ENCODE results near the gene DNAJB4.

DNAJB4 gene

DNA sequence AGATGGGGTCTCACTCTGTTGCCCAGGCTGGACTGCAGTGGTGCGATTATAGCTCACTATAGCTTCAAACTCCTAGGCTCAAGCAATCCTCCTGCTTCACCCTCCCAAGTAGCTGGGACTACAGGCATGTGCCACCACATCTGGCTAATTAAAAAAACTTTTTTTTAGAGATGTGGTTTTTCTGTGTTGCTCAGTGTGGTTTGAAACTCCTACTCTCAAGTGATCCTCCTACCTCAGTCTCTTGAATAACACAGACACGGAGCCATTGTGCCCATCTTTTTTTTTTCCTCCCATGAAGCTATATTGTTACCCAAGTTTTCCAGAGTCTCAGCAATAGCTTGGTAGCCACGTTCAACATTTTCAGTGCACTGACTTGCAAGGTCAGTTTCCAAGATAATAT is 43.7 kb downstream of the DNAJB4 start:
- H3K27ac ChIP-seq = no peak overlapping the region
- TF ChIP-seq CTCF (IDR thresholded peaks at IDR 0.05; ENCODE audit: low read depth, low read length) = no peak
- no peak overlapping the region for H3K4me3 ChIP-seq (ENCODE audit: low read depth, low read length)
- no peaks in the 10 kb centered on the region for H3K27me3 ChIP-seq (ENCODE audit: insufficient read depth, low read depth, severe bottlenecking)
- no peaks in the 10 kb centered on the region for H3K9me3 ChIP-seq (ENCODE audit: severe bottlenecking)
- DNase-seq = no peak
- H3K36me3 ChIP-seq = no peaks in the 10 kb centered on the region

DNA sequence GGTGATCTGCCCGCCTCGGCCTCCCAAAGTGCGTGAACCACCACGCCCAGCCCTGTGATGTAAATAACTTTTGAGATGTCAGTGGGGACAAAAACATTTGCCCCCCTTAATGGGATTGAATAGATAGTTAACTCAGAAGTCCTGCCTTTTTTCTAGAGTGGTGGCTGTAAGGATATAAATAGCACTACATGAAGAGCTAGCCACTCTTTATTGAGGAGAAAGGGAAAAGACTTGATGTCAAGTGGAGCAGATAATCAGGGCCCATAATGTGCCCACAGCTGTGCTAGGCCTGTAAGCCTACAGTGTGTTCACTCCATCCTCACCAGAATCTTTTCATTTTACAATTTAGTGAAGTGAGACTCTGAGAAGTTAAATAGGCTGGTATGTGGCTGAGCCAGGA is 44.7 kb downstream of the DNAJB4 start:
- Histone ChIP-seq H3K27ac (no peak overlapping the region), H3K36me3 (no peaks in the 10 kb centered on the region), H3K9me3 (ENCODE audit: severe bottlenecking) (no peaks in the 10 kb centered on the region), H3K27me3 (ENCODE audit: insufficient read depth, low read depth, severe bottlenecking) (no peaks in the 10 kb centered on the region), H3K4me3 (ENCODE audit: low read depth, low read length) (no peak overlapping the region)
- no peak for TF ChIP-seq CTCF (IDR thresholded peaks at IDR 0.05; ENCODE audit: low read depth, low read length)
- DNase-seq = no peak

DNA sequence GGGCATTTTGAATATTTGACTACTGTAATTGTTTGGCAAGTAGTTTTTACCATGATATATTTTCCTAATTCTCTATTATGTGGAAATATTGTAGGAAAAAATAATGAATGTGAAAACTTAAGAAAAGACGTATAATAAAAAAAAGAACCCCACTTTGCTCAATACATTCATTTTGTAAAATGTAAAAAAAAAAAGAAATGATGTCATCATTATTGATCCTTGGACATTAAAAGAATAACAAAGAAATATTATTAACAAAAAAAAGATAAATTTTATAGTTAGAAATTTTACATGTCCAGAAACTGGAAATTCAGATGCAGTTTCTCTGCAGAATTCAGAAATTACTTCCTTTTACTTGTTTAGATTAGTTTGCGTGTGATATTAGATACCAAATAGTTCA is 46.3 kb downstream of the DNAJB4 start:
- no peak for DNase-seq
- H3K4me3 ChIP-seq (ENCODE audit: low read depth, low read length) = no peak overlapping the region
- no peaks in the 10 kb centered on the region for H3K9me3 ChIP-seq (ENCODE audit: severe bottlenecking)
- no peak for TF ChIP-seq CTCF (IDR thresholded peaks at IDR 0.05; ENCODE audit: low read depth, low read length)
- H3K36me3 ChIP-seq = no peaks in the 10 kb centered on the region
- H3K27me3 ChIP-seq (ENCODE audit: insufficient read depth, low read depth, severe bottlenecking) = no peaks in the 10 kb centered on the region
- no peak overlapping the region for H3K27ac ChIP-seq

GRCh38 chr1:78052685-78053405 is 48.1 kb downstream of the DNAJB4 start:
- Histone ChIP-seq H3K4me3 (ENCODE audit: low read depth, low read length) (no peak overlapping the region), H3K9me3 (ENCODE audit: severe bottlenecking) (no peaks in the 10 kb centered on the region), H3K27me3 (ENCODE audit: insufficient read depth, low read depth, severe bottlenecking) (no peaks in the 10 kb centered on the region), H3K27ac (no peak overlapping the region), H3K36me3 (no peaks in the 10 kb centered on the region)
- DNase-seq = no peak
- no peak for TF ChIP-seq CTCF (IDR thresholded peaks at IDR 0.05; ENCODE audit: low read depth, low read length)

- Histone ChIP-seq H3K36me3 (no peaks in the 10 kb centered on the region), H3K4me3 (ENCODE audit: low read depth, low read length) (no peak overlapping the region), H3K27ac (no peak overlapping the region), H3K9me3 (ENCODE audit: severe bottlenecking) (no peaks in the 10 kb centered on the region), H3K27me3 (ENCODE audit: insufficient read depth, low read depth, severe bottlenecking) (no peaks in the 10 kb centered on the region)
- no peak for TF ChIP-seq CTCF (IDR thresholded peaks at IDR 0.05; ENCODE audit: low read depth, low read length)
- no peak for DNase-seq
Measured at GRCh38 chr1:78053498-78053897, 48.8 kb downstream of the DNAJB4 start.

DNA sequence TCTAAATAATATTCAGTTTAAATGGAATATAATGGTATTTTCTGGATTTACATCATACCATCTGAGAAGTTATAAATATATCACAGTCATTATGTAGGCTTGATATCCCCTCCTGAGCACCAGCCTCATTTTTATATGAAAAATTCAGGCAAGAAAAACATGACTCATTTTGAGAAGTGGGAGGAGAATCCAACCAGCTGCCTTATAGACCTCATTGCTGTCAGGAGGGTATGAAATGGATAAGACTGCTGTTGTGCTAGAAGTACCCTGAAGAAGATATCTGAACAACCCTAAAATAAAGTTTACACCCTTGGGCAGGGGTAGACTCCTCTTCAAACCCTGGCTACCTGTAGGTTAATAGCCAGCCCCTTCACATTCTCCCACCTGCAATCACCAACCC is 49.8 kb downstream of the DNAJB4 start:
- Histone ChIP-seq H3K4me3 (ENCODE audit: low read depth, low read length) (no peak overlapping the region), H3K27me3 (ENCODE audit: insufficient read depth, low read depth, severe bottlenecking) (no peaks in the 10 kb centered on the region), H3K27ac (no peak overlapping the region), H3K36me3 (no peaks in the 10 kb centered on the region), H3K9me3 (ENCODE audit: severe bottlenecking) (no peaks in the 10 kb centered on the region)
- no peak for DNase-seq
- TF ChIP-seq CTCF (IDR thresholded peaks at IDR 0.05; ENCODE audit: low read depth, low read length) = no peak

Measured in WERI-Rb-1 (cell line).